HG03060 (cell line): ENCODE results near the gene CTSD.

ENCODE experiments used
- ATAC-seq: cut with Tn5 transposase; IDR thresholded peaks from one replicate; pipeline ENCODE4 v1.9.1; 2021; ENCODE audit warnings: low read depth, moderate number of reproducible peaks; ENCODE audit not compliant: unreplicated experiment

The CTSD gene

DNA sequence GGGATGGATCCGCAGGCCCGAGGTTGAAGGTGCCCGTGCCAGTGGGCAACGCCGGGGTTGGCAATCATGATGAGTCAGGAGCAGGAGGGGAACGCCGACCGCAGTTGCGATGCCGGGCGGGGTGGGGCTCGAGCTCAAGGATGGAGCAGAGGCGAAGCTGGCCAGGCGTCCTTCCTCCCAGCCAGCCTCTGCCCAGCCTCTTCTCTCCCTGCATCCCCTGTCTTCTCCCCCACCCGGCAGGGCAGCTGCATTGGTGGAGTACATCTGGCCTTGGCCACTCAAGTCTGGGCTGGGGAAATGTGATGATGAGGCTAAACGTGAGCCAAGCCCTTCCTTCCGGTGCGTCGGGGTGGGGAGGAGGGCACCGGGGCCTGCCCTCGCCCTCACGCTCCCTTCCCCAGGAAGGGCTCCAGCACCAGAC, 17.2 kb downstream of the CTSD start:
- ATAC-seq, result no peak

DNA sequence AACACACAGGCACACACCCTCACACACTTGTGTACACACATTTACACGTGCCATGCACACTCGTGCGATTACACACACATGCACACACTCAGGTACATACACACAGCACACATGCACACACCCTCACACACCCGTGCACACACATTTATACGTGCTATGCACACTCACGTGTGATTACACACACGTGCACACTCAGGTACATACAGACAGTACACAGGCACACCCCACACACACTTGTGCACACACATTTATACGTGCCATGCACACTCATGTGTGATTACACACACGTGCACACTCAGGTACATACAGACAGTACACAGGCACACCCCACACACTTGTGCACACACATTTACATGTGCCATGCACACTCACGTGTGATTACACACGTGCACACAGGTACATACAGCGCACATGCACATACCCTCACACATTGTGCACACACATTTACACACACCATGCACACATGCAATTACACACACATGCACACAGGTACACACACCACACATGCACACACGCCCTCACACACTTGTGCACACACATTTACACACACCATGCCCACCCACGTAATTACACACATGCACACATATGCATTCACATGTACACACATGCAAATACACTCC, 17.9 kb downstream of the CTSD start:
- no peak for ATAC-seq

DNA sequence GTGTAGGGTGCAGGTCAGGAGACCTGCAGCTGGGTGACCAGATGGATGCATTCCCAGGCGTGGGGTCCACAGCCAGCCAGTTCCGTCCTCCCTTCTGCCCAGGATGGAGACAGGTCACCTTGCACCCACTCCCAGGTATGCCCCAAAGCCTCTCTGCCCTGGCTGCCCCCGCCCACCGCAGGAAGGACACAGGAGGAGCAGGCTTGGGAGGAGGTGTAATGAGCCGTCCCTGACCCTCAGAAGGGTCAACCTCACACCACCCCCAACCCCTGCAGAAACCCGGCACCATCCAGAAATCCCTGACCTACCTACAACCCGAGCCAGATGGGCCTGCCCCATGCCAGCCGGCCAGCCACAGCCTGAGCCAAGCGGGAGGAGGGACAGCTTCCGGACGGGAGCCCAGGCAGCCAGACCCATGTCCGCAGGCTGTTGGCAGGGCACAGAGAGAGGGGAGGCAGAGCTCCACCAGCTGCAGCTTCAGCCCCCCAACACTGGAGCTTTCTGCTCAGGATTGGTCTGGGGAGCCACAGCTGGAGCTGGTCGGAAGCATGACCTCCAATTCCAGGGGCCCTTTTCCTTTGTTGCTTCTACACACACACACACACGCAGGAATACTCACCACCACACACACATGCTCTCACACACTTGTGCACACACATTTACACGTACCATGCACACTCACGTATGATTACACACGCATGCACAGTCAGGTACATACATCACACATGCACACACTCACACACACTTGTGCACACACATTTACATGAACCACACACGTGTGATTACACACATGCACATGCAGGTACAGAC, 18.6 kb downstream of the CTSD start:
- no peak for ATAC-seq

DNA sequence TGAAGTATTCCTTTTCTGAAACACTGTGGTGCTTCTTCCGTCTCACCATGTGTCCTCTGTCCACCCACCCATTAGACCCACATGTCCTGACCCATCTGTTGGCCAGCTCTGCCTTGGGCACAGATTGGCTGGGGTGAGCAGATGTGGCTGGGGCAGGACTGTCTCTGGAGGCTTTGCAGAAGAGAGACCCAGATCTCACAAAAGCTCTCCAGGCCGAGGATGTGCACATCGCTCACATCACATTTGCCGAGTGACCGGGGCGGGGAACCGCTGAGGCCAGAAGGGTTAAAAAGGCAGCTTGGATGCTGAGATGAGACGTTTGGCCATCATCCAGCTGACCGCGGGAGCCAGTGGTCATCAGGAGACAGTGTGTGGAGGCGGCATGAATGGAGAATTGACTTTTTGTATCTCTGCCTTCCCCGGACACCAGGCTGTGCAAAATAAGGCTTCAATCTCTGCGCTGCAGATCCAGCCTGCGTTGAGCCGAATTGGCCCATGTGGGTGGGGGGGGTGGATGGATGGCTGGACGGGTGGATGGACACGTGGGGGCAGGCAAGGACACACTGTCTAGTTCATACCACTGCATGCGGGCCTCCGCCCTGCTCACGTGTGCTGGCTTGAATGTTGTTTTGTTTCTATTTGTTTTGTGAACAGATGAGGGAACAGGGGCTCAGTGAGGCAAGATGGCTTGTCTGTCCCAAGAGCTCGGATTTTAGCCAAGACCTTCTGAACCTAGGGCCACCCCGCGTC, 19.4 kb downstream of the CTSD start:
- ATAC-seq, result no peak

DNA sequence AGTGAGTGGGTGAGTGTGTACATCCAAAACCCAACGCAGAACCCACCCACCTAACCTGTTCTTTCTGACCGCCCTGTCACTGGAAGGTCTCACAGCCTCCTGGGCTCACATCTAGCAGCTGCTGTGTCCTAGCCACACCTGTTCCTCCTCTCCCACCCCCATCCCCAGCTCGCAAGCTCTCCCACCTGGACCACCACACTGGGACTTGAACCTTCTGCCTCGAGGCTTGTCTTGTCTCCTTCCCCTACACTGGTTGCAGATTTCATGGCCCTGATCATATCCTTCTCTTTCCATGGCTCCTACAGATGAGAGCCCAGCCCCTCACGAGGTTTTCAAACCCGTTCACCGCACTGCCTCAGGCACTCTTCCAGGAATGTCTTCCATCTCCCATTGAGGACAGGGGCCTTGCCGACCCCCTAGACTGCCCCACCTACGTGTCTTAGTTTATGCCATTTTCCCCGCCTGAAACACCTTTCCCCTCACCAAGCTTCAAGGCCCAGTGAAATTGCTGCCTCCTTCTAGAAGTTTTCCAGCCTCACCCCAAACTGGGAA, 20.1 kb downstream of the CTSD start:
- ATAC-seq, result no peak

DNA sequence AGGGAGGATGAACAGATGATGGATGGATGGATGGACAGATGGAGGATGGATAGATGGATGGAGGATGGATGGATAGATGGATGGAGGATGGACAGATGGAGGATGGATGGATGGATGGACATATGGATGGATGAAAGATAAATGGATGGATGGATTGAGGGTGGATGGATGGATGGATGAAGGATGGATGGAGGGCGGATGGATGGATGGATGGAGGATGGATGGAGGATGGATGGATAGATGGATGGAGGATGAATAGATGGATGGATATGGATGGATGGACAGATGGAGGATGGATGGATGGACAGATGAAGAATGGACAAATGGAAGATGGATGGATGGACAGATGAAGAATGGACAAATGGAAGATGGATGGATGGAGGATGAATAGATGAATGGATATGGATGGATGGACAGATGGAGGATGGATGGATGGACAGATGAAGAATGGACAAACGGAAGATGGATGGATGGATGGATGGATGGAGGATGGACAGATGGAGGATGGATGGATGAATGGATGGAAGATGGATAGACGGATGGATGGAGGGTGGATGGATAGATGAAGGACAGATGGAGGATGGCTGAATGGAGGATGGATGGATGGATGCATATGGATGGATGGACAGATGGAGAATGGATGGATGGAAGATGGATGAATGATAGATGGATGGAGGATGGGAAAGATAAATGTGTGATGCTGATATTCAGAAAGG, 20.7 kb downstream of the CTSD start:
- ATAC-seq, result no peak

DNA sequence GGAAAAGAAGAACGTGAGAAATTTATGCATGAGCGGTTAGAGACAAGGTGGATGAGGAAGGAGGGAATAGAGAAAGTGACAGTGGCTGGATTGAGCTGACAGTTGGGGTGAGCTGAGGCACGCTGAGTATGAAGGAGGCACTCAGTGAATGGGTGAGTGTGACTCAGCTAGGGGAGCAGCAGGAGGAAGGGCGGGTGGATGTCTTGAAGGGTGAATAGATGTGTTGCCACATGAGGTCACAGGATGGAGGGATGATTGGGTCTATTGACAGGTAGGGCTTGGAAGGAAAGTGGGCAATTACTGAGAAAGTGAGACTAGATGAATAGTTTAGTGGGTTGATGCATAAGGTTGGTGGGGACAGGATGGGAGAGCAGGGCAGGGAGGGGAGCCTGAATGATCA, 21.4 kb downstream of the CTSD start:
- no peak for ATAC-seq

DNA sequence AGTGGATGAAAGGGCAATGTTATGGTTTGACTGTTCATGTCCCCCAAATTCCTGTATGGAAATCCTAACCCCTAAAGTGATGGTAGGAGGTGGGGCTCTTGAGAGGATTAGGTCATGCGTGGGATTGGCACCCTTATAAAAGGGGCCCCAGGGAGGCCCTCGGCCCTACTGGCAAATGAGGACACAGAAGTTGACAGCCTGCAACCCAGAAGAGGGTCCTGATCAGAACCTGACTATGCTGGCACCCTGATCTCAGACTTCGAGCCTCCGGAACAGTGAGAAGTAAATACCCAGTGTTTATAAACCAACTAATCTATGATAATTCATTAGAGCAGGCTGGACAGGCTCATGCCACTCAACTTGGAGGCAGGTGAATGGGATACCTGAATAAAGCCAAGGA, 22.0 kb downstream of the CTSD start:
- ATAC-seq, result no peak

DNA sequence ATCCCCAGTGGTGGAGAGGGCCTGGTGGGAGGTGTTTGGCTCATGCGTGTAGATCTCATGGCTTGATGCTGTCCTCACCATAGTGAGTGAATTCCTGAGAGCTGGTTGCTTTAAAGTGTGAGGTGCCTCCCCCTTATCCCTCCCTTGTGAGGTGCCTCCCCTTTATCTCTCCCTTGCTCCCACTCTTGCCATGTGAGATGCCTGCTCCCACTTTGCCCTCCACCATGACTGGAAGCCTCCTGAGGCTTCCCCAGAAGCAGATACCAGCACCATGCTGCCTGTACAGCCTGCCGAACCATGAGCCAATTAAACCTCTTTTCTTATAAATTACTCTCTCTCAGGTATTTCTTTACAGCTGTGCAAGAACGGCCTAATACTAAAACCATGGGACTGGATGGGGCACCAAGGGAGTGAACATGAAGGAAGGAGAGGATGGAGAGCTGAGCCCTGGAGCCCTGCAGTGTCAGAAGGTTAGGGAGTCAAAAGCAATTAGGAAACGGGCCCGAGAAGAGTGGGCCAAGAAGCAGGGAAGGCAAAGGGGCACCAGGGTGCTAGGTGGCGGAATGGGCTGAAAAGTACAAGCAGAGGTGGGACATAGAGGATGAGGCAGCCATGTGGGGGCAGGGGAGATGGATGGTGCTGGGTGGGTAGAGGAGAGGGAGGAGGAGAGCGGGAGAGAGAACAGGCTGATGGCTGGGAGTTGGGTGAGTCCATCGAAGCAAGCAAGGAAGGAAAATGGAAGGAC, 22.8 kb downstream of the CTSD start:
- ATAC-seq, result no peak

DNA sequence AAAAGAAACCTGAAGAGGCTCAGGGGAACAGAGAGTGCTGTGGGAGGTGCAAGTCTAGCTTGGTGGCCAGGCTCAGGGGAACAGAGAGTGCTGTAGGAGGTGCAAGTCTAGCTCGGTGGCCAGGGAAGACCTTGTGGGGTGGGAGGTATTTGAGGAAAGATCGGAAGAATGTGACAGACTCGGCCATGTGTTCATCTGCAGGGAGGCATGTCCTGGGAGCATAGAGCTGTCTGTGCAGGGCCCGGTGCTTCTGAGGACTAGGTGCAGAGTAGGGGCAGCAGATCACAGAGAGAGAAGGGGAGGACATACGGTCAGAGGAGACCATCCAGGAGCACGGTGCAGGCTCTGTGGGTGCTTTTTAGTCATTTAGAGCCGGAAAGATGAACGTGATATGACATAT, 24.2 kb downstream of the CTSD start:
- ATAC-seq, result no peak

DNA sequence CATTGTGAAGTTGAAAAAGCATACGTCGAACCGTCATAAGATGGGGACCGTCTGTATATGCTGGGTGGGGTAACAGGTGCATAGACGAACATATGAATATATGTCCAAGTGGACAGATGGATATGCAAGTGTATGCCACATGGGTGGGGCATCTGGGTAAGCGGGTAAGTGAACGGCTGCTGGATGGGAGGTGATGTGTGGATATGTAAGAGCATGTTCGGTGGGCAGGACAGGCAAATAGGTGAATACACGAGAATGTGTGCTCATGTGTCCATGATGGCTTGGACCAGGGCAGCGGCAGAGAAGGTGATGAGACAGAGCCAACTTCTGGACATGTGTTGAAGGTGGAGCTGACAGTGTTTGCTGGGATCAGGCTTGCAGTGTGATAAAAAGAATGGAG, 25.3 kb downstream of the CTSD start:
- ATAC-seq, result no peak

DNA sequence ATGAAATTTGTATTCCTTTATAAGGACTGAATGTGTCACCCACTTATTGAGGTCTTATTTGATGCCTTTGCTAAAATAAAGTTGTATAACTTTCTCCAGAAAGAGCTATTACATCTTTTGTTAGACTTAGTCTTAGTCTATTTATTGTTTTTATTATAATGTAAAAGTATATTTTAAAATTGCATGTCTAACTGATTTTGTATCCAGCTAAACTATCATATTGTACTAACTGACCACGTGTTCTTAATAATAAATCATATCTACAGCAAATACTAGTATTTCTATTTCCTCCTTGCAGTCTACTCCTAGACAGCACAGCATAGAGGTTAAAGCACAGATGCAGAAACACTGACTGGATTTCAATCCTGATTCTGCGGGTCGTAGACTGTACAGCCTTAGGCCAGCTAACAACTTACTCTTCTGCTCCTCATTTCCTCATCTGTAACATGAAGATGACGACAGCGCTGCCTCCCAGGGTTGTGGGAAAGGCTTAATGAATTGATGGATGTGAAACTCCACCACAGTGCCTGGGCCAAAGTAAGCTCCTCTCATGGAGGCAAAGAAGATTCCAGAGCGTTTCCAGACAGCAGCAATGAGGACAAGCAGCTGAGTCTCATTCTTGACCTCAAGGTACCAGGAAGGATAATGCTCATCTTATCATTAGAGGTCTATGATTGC, 26.5 kb downstream of the CTSD start:
- ATAC-seq, result no peak

DNA sequence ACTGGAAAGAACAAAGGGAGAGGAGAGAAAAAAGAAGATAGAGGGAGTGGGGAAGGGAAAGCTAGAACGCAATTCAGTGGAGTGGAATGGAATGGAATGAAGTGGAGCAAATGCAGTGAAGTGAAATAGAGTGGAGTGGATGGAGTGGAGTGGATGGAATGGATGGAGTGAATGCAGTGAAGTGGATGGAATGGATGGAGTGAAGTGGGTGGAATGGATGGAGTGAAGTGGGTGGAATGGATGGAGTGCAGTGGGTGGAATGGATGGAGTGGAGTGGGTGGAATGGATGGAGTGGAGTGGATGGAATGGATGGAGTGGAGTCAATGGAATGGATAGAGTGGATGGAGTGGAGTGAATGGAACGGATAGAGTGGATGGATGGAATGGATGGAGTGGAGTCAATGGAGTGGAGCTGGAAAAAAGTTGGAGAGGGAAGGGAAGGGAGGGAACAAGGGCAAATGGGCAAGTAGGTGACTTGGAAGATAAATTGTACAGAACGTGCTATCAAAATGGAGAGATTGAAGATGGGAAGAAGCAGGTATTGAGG, 27.2 kb downstream of the CTSD start:
- no peak for ATAC-seq

DNA sequence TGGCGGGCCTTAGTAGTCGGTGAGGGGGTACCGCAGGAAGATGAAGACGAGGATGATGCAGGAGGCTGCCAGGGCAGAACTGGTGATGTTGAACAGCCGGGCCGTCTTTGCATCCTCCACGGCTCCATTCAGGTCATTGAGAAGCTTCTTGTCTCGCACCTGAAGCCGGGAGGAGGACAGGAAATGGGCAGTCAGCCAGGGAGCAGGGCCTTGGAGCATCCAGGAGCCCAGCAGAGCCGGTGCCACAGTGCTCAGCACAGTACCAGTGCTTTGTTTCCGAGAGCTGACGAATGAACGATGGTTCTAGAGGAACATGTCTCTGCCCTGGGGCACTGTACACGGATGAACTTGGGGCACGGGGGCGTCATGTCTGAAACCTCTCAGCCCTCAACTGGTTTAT, 28.5 kb downstream of the CTSD start:
- no peak for ATAC-seq

DNA sequence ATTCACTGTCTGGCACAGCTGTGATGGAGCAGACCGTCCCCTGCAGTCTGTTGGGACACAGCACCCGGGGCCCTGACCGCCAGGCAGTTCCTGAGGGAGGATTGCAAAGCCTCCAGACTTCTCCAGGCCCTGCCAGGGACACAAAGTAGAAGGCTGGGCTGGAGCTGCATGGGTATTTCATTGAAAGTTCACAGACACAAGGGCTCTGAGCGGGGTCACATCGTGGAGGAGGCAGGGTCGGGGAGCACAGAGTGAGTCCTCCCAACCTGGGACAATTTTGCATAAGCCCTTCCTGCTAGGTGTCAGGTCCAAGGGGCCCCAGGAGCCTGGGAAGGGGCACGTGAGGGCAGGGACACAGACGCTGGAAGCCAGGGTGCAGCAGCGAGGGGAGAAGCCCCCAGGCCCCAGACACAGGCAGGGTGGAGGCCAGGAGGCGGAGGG, 29.1 kb downstream of the CTSD start:
- ATAC-seq, result no peak

DNA sequence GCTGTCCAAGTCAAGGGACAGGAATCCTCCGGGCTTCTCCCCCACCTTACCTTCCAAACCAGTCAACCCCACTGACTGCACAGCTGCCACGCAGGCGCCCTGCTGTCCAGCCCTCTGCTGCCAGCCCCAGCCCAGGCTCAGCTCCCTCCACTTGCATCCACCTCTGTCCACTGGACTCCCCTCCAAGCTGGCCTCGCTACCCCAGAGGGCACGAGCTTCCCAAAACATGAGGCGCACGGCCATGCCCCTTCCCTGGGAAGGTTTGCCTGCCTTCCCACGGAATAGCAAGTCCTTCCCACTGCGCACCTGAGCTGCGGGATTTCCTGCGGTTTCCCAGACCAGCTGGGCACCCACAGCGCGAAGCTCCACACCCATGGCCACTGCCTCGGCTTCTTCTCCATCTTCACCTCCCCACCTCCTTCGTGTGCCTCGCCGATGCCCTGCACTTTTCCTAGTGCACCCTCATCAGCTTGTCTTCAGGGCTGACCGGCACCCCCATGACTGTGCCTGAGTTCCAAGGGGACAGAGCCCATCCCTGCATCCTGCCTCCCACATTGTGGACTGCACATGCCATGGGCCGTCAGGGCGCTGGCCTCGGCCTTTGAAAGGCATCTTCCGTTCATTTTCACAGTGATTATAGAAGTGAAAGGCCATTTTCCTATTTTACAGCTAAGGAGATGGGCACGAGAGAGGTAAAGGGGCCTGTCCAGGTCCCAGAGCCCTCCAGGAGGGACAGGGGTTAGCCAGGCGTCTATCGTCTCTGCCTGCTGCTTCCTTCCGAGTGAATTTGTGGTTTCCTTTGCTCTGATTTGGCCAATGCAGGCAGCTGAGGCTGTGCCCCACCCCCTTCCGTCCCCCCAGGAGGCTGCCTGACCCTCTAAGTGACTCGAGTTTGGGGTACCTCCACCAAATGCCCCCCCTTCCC, 29.7 kb downstream of the CTSD start:
- ATAC-seq, result no peak

DNA sequence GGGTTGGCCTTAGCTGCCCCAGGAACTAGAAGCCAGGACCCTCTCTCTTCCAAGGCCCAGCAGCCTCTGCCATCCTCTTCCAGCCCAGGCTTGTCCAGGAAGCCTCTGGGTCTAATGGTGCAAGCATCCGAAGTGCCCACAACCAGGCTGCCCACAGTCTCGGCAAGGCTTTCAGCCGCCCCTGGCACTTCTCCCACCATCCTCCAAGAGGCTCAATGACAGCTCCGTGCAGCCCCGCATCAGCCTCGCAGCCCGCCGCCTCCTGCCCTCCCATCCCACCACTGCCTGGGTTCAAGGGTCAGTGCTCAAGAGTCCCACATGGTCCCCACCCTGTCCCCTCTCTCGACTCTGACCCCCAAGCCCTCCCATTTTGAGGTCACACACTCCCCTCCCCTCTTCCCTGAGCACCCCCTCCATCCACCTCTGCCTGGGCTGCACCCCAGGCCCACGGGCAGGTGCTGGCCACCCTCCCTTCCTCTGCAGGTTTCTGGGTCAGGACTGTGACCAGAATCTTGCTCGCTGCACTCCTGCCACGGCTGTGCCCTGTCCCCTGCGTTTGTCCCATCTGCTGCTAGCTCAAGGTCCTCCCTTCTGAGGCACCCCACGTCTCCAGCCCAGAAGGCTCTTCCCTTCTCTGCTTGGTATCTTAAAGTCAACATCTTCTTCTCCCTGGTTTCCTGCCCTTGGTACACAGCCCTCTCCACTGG, 30.6 kb downstream of the CTSD start:
- no peak for ATAC-seq
